Iris pigment epithelial cell (primary cell): ENCODE measurements around the gene CHST12.
A peak's percentile ranks its signal among the peaks of the same experiment; 100 is the strongest.
"Not testable (repeated sequence)": the region's sequence is repeated elsewhere in the genome, so short reads cannot be mapped to it uniquely, and the experiment has no call there.

ENCODE experiments used
- DNase-seq: peaks from one replicate; pipeline ENCODE4 v3.0.0-alpha.2; 2011; ENCODE audit warnings: low read depth

Gene CHST12

DNA sequence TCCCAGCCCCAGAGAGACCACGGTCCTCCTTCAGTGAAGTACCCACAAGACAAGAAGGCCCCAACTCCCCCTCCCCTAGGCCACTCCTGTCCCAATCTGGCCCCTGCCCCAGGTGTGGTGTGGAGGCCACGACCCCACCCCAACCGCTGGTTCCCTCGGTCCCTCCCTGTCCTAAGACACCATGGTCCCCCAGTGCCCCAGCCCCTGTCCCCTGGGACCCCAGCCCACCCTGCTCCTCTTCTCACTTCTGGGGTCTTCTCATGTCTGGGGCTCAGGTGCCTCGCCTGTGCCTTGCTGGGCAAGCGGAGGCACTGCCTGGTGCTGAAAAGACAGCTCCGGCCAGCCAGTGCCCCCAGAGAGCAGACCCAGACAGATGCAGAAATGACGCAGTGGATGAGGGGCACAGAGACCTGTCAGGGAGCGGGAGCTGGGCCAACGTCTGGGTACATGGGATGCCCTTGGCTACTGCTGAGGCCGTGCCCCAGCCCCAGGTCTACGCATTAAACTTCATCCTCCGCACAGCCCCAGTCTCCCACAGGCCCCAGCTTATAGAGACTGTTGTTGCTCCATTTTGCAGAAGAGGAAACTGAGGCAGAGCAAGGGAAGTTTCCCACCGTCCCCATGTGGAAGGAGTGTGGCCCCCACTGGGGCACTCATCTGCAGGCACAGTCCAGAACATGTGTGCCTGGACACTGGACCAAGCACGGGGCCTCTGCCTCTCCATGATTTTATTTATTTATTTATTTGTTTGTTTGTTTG, 58.0 kb downstream of the CHST12 start:
- no peak for DNase-seq

- no peak for DNase-seq
Observed at GRCh38 chr7:2462731-2463130, 59.3 kb downstream of the CHST12 start.

DNA sequence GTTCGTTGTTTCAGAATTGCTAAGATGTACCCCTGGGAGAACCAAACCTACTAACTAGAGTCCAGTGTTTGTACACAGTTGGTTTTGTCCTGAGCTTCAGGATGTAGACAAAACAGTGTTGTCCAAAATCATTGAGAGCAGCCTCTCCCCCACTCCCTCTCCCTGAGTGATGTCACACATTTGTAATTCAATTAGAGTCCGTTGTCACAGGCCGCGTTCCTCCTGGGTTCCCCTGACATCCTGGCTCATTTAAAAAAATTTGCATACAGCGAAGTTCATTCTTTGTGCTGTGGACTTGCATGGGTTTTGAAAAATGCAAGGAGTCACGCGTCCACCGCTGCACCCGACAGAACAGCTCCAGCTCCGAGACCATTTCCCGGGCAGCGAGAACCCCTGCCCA, 62.5 kb downstream of the CHST12 start:
- DNase-seq = no peak

GRCh38 chr7:2466675-2467074, 63.3 kb downstream of the CHST12 start:
- DNase-seq = no peak

DNA sequence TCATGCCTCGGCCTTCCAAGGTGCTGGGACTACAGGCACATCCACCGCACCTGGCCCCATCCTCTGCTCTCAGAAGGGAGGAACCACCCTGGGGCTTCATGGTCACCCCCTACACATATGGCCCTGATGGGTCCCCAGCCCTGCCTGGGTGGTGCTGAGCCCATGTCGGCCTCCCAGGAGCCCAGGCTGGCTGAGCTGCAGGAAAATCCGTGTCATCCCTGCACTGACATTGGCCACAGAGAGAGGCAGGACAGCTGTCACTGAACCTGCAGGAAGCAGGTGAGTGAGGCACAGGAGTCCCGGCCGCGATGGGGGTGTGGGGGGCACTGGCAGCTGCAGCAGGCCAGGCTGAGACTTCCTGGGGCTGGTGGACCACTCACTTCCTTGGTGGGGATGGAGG, 64.8 kb downstream of the CHST12 start:
- no peak for DNase-seq

DNA sequence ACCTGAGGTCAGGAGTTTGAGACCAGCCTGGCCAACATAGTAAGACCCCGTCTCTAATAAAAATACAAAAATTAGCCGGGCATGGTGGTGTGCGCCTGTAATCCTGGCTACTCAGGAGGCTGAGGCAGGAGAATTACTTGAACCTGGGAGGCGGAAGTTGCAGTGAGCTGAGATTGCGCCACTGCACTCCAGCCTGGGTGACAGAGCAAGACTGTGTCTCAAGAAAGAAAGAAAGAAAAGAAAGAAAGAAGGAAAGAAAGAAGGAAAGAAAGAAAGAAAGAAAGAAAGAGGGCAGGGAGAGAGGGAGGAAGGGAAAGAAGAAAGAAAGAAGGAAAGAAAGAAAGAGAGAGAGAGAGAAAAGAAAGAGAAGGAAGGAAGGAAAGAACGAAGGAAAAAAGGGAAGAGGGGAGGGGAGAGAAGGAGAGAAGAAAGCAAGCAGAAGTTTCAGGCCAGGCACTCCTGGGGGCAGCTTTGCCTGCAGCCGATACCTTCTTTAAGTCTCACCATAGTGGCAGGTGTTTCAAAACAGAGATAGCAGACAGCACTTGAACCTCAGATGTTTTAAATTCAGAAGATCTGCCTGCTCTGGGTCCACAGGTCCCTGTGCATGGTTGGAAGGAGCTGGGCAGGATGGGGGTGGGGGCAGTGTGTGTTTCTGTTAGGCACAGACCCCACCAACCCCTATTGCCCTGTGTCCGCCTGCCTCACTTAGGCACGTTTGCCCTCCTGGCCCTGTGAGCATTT, 66.2 kb downstream of the CHST12 start:
- DNase-seq = not testable (repeated sequence)

DNA sequence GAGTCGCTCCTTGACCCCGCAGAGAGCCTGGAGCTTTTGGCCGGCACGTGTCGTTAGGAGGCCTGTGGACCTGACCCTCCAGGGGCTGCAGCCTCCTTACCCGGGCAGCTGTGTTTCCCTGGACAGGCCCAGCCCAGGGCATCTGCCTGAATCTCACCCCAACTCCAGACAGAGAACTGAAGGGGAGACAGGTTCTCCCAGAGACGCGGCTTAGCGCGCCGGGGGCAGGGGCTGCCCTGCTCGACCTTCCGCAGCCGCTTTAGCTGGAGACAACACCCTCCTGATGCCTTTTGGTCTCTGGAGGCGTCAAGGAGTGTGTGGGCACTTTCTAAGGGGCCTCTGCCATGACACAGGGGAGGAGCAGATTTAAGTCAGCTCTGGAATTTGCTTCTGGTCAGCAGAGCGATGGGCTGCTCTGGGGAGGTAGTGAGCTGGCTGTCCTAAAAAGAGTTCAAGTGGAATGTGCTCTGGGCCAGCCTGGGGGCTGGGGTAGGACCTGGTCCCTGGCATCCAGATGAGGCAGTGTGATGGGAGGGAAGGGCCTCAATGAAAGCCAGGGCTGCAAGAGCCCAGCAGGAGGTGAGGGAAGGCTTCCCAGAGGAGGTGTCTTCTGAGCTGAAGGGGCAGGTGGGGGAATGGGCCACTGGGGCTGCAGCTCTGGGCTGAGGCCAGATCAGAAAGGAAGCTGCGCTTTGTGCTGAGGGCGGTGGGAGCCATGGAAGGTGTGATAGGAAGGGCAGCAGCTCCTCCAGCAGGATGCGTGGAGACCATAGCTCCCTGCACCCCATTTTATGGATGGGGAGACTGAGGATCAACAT, 67.0 kb downstream of the CHST12 start:
- no peak for DNase-seq

DNA sequence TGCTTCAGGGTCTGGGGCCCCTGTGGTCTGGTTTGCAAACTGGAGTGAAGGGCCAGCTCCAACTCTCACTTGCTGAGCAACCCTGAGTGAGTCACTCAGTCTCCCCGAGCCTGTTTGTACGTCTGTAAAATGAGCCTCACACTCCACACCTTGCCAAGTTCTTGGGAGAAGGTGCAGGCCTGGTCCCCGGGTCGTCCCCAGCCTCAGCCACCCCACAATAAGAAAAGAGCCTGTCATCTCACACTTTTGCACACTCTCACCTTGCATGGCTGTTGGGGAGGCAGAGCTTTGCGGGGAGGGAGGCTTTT, 67.6 kb downstream of the CHST12 start:
- peak; percentile 77 for DNase-seq

DNA sequence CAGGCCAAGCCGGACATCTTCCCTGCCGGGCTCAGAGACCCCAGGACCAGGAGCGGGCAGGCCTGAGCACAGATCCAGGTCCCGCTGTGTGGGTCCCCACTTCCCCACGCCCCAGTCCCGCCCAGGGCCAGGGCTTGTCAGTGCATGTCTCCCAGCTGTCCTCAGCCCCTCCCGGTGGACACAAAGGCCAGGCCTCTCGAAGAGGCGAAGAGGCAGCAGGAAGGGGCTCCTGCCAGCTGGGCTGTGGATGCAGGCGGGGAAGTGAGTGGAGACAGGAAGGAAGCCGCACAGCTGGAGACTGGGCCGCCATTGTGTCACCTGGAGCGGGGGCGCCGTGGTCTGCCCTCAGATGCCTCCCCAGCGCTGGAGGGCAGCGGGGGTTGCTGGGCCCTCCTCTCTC, 68.0 kb downstream of the CHST12 start:
- no peak for DNase-seq

- DNase-seq = no peak
Observed at GRCh38 chr7:2472739-2473138, 69.3 kb downstream of the CHST12 start.

DNA sequence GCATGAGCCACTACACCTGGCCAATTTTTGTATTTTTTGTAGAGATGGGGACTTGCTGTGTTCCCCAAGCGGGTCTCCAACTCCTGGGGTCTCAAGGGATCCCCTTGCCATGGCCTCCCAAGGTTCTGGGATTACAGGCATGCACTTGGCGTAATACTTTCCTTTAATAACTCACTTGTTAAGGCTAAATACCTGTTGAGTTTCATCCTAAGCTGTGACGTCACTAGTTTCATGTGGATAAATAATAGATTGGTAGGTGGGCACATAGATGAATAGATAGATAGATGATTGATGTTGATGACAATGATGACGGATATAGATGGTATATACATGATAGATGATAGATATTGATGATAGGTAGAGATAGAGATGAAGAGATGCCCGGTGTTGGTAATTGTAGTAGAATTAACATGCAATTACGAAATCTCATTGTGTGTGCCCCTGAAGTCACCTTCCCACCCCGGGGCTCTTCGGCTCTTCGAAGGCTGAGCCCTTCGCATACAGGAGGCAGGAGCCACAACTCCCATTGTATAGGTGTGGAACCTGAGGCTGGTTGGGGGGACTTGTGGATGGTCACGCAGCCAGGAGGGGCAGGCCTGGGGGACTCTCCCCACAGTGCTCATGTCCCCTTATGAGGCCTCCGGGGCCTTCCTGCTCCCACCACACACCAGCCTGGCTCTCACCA, 70.2 kb downstream of the CHST12 start:
- no peak for DNase-seq

GRCh38 chr7:2474224-2474623, 70.8 kb downstream of the CHST12 start:
- no peak for DNase-seq

GRCh38 chr7:2474813-2475677, 71.6 kb downstream of the CHST12 start:
- no peak for DNase-seq

DNA sequence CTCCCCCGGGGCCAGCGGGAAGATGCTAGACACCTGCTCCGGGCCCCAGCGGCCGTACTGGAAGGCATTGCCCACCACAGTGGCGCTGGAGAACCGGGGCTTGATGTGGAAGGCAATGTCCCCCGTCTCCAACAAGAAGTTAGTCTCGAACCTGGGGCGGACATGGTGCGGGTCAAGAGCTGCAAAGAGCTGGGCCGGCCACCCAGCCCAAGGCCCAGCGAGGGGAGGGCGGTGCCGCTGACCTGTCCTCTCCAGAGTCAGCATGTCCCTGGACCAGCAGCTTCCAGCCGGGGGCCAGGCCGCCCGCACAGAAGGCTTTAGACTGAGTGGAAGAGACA, 72.2 kb downstream of the CHST12 start:
- DNase-seq = no peak

DNA sequence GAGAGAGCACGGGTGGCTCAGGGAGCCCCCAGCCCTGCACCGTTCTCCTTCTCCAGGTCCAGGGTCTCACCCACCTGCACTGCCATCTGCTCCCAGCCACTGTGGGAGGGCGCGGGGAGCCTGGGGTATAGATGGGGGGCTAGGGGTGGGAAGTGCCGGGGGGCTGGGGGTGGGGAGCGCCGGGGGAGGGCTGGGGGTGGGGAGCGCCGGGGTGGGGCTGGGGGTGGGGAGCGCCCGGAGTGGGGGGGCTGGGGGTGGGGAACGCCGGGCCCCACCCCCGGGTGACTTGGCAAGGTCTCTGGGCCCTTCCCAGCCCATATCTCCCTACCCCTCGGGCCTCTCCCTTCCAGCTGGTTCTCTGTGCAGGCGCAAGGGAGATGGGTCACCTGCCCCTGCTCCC, 72.9 kb downstream of the CHST12 start, which contains the start of gene GRIFIN:
Gene GRIFIN, minus strand, starts transcription at position 101 of the 400 bp plus-strand sequence. Its CDS starts 15 bp downstream, at position 86.
- no peak for DNase-seq

DNA sequence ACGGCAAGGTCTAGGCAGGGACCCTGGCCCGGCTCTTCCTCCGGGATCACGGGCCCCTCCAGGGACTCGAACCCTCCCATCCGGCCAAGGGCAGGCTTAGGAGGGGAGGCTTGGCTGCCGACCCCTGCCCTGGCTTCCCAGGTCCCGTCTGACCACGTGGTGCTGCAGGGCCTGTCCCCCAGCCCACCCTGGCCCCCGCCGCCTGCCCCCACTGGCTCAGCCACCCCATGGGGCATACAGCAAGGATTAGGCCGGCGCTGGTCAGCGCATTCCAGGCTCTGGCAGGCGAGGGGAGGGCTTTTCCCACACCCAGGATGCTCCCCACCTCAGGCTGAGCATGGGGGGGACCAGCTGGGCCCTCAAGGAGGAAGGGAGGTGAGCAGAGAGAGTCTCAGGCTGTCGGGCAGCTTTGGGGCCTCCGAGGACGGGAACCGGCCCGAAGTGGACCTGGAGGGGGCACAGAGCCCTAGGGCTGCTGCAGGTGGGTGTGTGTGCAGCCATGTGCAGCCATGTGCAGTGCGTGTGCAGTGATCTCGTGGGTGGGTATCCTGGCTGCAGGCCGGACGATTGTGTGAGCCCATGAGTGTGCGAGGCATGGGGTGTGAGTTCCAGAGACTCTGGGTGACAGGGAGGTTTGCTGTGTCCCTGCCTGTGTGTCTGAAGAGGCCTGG, 73.5 kb downstream of the CHST12 start:
- no peak for DNase-seq

GRCh38 chr7:2477447-2478398, 74.3 kb downstream of the CHST12 start:
- DNase-seq = peak; percentile 34

DNA sequence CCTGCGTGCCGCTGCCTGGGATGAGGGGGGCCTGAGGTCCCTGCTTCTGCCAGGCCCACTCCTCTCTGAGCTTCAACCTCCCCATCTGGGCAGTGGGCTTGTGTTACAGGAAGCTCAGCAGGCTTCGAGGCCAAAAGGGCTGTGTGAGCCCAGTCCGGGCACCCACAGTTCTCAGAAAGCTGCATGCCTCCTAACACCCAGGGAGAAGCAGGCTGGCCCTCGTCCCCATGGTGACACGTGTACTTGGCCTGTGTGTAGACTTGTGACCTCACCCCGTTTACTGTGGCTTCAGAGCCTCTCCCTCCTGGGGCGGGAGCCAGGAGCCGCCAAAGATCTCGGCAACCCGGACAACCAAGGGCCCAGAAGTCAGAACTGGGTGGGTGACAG, 75.0 kb downstream of the CHST12 start:
- DNase-seq = no peak

DNA sequence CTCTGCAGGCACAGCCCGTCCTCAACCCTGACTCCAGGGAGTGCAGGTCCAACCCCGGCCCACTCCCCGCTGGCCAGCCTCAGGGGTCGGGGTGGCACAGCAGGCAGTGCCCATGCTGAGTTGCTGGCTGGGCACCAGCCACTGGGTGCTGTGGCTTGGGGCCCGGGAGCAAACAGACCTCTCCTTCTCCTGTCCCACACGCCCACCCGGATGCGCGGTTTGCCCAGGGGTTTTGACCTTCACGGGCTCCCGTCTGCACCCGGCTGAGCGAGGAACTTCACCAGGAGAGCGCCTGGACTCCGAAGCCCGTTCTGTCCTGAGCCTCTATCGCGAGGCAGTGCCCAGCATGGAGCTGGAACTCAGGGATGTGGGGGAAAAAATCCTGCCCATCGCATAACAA, 75.4 kb downstream of the CHST12 start:
- no peak for DNase-seq
